COLO829 (cell line): ENCODE results near the gene ATP6V1C2.

ENCODE experiments used
- DNase-seq: peaks from one replicate; pipeline ENCODE4 v3.0.0; 2012; ENCODE audit warnings: low spot score

Gene ATP6V1C2, protein sequence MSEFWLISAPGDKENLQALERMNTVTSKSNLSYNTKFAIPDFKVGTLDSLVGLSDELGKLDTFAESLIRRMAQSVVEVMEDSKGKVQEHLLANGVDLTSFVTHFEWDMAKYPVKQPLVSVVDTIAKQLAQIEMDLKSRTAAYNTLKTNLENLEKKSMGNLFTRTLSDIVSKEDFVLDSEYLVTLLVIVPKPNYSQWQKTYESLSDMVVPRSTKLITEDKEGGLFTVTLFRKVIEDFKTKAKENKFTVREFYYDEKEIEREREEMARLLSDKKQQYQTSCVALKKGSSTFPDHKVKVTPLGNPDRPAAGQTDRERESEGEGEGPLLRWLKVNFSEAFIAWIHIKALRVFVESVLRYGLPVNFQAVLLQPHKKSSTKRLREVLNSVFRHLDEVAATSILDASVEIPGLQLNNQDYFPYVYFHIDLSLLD

DNA sequence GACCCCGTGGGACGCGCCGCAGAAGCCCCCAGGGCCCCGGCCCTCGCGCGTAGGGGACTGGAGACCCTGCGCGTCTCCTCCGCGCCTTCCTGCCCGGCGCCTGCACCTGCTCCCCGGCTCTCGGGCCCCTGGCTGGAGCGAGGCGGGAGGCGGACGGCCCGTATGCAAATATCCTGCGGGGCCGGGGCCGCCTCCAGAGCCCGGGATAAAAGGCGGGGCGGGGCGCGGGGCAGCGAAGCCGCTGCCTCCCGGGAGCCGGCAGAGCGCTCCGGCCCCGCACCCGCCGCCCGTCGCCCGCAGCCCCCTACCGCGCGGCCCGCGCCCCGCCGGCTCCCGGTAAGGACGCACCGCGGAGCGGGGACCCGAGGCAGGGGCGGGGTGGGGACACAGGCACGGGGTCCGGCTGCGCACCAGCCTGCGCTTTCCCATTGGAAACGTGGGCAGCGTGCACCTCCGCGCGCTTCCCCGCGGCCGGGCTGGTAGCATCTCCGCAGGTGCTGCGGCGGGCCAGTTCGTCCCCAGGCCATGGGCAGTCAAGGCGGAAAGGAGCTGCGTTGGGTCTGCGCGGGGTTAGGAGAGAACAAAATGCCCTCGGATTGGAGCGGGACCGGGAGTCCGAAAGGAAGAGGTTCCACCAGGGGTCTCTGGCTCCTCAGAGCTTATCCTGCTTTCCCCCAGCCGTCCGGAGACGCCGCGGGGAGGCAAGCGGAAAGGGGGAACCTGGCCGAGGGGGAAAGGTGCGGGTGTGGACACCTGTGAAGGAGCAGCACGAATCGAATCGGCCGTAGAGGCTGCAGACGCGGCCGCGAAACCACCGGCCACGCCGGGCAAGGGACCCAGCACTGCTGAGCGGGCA lies at the start of gene ATP6V1C2:
Gene ATP6V1C2 (plus strand): TSS at position 235 of the 856 bp plus-strand sequence. CDS start 1,220 bp downstream, outside the sequence.
- no peak for DNase-seq

DNA sequence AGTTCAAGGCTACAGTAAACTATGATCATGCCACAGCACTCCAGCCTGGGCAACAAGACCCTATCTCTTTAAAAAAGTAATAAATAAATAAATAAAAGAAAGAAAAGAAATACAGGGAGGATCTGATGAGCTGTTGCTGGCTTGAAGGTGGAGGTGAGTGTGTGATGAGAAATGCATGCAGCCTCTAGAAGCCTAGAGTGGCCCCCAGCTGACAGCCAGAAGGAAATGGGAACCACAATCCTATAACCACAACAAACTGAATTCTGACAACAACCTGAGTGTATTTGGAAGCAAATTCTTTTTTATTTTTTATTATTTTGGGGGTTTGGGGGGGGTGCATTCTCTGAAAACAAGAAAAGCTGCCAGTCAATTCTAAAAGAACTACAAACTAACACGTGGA lies 46.3 kb upstream of the ATP6V1C2 start:
- DNase-seq = no peak

DNA sequence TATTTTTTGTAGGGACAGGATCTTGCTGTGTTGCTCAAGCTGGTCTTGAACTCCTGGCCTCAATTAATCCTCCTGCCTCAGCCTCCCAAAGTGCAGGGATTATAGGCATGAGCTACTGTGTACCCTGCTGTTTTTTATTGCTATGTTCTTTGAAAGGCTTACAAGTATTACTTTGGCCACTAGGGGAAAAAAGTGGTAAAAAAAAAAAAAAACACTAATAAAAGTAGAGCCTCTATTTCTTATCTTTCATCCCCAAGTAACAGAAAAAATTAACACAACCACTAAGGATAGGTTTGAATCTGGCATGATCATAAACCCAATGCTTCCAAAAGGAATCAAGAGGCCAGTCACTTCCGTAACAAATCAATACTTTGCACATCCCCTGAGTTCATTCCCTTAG lies 43.2 kb upstream of the ATP6V1C2 start:
- peak; percentile 40 for DNase-seq

DNA sequence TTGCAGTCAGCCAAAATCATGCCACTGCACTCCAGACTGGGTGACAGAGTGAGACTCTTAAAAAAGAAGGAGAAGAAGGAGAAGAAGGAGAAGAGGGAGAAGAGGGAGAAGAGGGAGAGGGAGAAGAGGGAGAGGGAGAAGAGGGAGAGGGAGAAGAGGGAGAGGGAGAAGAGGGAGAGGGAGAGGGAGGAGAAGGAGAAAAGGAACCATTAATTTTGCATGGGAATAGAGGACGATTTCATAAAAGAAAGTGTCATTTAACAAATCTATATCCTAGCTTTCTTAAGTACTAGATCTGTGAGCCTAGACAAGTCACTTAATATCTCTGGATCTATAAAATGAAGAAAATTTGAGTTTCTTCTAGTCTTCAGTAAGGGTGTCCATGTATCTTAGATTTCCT lies 41.2 kb upstream of the ATP6V1C2 start:
- no peak for DNase-seq

DNA sequence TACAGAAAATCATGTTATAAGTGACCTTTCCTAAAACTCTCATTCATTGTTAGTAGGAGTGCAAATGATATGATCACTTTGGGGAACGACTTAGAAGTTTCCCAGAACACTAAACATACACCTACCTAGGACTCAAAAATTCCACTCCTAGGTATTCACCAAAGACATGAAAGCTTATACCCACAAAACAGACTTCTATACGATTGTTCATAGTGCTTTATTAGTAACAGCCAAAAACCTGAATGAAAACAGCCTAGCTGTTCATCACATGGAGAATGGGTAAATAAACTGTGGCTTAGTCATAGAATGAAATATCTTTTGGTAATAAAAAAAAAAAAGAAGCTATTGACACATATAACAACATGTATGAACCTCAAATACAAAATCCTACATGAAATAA lies 40.5 kb upstream of the ATP6V1C2 start:
- DNase-seq = no peak

DNA sequence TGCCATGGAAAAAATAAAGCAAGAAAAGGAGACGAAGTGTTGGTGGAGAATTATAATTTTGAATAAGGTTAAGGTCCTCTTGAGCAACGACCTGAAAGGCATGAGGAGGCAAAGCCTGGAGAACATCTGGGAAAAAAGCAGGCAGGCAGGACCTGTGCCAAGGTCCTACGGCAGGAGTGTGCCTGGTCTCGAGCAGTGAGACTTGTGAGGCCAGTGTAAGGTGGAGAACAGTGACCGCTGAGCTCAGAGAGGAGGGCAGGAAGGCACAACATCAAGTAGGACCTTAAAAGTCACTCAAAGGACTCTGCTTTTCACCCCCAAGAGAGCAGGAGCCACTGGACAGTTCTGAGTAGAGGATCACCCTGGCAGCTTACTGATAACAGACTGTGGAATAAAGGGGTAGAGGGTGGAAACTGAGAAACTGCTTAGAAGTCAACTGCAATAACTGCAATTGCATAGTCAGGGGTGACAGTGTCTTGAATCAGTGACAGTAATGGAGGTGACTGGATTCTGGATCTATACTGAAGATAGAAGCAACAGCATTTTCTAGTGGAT lies 35.2 kb upstream of the ATP6V1C2 start:
- no peak for DNase-seq

DNA sequence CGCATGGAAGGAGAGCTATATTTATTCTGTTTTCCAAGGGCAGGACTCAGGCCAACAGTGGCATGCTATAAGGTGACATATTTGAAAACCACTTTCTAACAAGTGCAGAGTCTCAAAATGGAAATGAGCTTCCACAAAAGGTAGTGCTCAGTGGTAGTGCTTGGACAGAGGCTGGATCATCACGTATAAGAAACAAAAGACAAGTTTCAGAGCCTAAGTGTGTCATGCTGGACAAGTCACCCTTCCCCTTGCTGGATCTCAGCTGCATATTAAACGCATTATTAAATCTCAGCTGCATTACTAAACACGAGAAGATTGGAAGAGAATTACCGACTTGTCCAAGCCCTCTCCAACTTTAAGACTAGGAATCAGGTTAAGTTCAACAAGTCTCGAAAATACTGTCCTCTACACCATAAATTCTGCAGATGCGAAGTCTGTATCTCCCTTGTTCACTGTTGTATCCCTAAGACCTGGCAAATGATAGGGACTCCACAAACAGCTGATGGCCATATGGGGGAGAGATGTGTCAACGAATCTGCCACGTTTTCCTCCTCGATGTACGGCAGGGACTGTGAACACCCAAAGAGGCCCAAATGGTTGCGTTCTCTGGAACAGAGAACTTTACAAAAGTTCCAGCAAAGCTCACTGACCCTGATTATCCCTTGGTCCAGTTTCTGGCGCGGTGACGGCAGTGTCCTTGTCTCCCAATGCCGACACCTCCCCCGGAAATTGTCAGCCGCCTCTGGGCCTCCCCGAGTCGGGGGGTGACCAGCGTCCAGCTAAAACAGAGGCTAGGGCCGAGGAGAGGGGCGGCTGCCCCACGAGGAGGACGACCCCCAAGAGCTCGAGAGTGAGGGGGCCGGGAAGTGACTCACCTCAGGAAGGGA lies 32.3 kb upstream of the ATP6V1C2 start:
- DNase-seq = no peak

DNA sequence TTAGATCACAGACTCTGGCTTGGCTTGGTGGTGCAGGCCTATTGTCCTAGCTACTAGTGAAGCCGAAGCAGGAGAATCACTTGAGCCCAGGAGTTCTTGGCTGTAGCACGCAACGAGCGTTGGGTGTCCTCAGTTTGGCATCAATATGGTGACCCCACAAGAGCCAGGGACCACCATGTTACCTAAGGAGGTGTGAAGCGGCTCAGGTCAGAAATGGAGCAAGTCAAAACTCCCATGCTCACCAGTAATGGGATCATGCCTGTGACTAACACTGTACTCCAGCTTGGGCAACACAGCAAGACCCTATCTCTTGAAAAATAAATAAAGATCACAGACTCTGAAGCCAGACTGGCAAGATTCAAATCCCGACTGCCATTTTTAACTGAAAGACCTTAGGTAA lies 29.9 kb upstream of the ATP6V1C2 start:
- no peak for DNase-seq

DNA sequence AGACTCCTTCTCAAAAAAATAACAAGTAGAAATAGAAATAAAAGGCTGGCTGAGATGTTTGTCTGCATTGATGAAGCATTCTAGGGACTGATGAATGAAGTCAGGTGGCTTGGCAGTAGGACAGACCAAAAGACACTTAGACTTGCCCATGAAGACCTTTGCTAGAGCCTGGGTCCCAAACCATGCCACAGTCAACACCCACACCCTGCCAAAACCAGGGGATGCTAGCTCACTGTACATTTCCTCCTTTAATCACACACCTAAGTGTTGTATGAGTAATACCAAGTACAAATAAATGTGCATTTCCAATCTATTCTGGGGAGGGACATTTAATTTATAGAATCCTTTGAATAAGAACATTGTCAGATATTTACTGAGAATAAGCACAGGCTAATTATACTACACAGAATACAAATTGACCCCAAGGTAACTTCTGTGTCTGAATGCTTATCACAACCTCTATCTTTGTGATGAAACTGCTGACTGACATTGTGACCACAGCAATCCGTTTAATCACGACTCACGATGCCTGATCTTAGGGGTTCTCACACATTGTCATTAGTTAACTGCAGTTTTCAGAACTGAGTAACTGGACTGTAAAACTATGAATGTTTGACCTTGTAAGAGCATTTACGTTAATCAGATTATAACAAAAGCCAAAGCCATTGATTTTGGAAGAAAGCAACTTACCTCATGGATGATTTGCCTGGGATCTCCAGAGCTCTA lies 21.2 kb upstream of the ATP6V1C2 start:
- no peak for DNase-seq

DNA sequence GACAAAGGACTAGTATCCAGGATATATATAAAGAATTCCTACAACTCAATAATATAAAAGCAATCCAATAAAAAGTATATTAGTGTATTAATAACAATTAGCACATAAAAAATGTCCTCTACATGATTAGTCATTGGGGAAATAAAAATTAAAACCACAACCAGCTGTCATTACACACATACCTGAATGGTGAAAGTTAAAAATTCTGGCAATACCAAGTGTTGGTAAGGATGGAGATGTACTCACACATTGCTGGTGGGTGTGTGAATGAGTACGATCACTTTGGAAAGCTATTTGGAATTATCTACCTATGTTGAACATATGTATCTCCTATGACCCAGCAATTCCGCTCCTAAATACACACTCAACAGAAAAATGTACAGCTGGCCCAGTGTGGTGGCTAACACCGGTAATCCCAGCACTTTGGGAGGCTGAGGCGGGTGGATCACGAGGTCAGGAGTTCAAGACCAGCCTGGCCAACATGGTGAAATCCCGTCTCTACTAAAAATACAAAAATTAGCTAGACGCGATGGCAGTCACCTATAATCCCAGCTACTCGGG lies 17.3 kb upstream of the ATP6V1C2 start:
- DNase-seq = no peak

DNA sequence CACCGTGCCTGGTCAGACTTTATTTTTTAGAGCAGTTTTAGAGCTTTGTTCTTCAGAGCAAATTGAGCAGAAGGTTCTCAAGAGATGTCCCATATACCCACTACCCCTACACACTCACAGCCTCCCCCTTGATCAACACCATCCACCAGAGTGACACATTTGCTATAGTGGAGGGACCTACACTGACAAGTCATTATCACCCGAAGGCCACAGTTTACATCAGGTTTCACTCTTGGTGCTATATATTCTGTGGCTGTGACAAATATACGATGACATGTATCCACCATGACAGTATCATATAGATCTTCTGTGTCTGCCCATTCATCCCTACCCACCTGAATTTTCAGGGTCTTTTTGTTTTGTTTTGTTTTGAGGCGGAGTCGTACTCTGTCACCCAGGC lies 15.4 kb upstream of the ATP6V1C2 start:
- DNase-seq = no peak

DNA sequence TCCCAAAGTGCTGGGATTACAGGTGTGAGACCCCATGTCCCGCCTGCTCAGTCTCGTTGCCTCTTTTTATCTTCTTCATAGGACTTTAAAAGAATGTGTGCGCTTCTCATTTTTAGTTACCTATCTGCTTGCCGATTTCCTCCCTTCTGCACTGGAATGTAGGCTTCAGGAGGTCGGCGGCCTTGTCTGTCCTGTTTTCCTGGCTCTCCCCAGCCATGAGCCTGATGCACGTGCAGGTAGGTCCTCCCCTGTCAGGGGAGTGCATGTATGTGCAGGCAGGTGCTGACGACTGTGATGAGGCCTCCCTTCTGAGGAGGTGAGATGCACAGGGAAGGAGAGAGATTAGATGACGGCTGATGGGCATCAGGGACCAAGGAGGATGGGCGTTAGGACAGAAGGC lies 13.6 kb upstream of the ATP6V1C2 start:
- DNase-seq = no peak

DNA sequence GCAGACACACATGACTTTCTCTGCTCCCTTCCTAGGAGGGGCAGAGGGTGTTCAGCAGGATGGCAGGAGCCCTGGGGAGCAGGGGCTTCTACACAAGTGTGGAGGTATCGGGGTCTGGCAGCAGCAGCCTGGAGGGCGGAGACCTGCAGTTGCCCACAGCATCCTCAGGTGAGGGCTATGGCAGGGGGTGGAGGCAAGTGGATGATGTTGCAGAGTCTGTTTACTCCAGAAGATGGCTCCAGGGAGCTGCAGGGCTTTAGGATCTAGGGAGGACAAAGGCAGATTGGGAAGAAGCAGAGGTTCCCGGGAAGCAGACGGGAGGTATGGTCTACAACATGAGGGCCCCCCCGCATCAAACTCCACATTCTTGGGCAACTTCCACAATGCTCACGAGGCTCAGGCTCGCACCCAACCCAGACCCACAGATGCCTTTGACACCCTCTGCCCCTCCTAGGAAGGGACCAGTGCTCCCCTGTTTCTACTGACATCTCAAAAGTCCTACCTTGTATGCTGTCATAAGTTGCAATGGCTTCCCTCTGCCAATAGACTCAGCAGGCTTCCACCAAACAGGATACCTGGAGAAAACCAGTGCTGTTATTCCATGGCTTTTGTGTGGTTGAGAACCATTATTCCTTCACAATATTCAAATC lies 12.0 kb upstream of the ATP6V1C2 start:
- peak; percentile 26 for DNase-seq

DNA sequence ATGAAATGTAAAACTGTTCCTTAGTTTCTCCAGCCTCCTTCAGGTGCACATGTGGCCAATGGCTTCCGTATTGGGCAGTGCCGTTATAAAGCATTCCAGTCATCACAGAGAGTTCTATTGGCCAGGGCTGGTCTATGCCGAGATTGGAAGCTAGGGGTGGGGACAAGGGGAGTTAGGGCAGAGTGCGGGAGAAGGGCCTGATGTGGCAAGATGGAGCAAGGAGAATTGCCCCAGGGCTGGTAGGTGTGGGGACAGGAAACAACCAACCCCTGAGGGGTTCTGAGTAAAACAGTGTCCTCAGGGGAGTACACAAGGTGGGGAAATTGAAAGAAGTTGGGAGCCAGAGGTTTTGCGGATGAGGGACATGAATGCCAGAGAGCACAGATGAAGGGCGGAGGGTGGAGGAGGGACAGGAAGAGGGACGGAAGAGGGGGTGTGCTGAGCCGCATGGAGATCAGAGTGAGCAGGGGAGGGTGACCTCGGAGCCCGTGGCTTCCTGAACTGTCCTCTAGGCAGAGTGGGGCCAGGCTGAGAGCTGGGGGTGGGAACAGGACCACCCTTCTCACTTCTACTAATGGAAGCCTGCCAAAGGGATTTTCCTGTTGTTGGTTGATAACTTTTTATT lies 9.1 kb upstream of the ATP6V1C2 start:
- no peak for DNase-seq

DNA sequence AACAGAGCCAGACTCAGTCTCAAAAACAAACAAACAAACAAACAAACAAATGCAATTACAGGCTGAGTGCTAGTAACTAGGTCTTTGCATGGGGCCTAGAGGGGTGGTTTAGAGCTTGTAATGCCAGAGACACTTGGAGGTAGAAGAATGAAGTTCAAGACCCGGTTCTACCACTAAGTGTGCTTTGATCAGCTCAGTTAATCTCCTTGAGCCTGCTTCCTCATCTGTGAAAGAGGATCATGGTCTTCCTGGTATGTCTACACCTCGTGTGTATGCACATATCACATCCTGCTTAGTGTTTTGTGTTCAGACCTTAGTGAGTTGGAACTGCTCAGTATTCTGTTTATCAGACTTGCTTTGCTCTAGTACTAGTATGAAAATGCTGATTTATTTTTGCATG lies 4.8 kb upstream of the ATP6V1C2 start:
- DNase-seq = no peak

DNA sequence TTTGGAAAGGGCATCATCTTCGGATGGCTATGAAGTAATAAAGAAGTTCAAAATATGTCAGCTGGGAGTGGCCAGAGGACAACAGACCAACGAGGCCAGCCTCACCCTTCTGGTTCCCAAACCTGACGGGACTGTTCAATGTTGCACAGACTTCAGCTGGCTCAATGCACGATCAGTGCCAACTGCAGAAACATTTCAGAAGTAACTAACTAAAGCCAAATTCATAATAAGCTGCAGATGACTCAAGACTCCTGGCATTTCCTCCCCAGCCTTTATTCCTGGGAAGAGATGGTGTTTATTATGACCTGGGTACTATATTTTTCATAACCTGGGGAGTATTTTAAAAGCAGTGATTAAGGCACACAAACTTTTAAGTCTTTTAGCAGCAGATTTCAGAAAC lies 3.8 kb upstream of the ATP6V1C2 start:
- peak; percentile 52 for DNase-seq

DNA sequence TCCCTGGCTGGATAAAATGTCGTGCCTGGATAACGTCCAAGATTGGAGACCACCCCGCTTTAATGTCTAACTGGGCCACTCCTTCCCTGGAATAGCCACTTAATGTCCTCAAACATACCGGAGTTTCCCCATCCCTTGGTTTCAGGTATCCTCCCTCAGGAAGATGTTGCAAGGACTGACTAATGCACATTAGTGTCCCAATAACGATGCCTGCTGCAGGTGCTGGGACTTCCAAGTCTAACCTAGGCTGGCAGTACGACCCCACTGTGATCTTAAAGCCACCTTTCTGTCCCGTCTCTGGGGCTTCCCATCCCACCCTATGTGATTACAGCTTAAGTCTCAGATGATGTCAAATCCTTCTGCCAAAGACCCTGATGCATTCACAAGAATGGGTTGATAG lies 1.1 kb upstream of the ATP6V1C2 start:
- DNase-seq = no peak

DNA sequence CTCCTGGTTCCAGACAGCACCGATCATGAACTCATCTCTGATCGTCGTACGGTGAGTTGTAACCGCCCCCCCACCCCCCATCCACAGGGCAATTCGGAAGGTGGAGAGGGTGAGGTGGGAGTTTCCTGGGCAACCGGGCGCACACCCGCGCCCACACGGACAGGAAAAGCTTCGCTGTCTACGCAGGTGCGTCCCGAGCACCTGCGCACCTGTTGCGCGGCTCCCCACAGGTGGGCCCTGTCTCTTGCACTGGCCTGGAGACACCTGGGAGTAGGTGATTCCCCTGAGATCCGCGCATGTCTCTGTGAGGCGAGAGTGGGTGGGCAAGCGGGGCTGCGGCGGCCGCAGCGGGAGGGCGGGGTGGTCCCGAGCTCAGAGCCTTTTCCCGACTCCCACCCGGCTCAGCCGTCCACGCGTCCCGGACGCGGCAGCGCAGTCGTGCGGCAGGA lies 459 bp upstream of the ATP6V1C2 start:
- DNase-seq = no peak

DNA sequence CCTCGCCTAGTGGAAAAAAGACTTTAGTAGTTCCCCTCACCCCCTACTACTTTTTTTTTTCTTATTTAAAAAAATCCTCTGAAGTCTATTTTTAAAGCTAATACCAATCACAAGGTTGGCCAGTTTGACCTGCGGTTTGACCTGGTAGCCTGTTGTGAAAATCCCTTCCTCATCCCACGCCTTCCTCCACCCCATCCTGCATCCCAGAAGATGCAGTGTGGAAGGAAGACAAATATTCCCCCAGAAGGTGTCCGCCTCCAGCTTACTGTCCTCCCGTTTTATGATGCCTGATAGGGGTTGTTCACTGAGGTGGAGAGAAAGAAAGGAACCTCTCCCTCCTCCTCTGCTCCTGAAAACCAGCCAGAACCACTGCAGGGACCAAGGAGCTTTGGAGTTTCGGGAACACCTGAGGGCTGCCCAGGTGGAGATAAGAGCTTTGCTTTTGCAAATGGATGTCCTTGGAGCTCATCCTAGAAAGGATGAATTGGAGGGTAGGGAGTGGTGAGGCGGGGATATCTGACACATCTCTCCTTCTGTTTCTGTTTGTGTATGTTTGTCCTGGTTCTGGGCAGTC lies 909 bp downstream of the ATP6V1C2 start:
- no peak for DNase-seq
